Glutamatergic neuron (in vitro differentiated cells): Measurements from ENCODE around the gene CNEP1R1. TPM values are rescaled to one million over a fixed set of nuclear protein-coding genes. Genes with fewer than 3 reads are reported as not detected.
A peak's percentile ranks its signal among the peaks of the same experiment; 100 is the strongest.

Source experiments
- DNase-seq: peaks from one replicate; pipeline ENCODE4 v3.0.0; 2022
- H3K27ac Mint-ChIP-seq: one replicate; pipeline ENCODE4 v1.8.0; 2020; ENCODE audit warnings: mild to moderate bottlenecking, mixed read lengths, inconsistent platforms; ENCODE audit not compliant: unreplicated experiment
- H3K27me3 Mint-ChIP-seq: one replicate; pipeline ENCODE4 v1.8.0; 2020; ENCODE audit warnings: mild to moderate bottlenecking, moderate library complexity, mixed read lengths, inconsistent platforms; ENCODE audit not compliant: unreplicated experiment
- H3K36me3 Mint-ChIP-seq: one replicate; pipeline ENCODE4 v1.8.0; 2020; ENCODE audit warnings: mild to moderate bottlenecking, mixed read lengths, inconsistent platforms; ENCODE audit not compliant: unreplicated experiment
- H3K4me1 Mint-ChIP-seq: one replicate; pipeline ENCODE4 v1.8.0; 2020; ENCODE audit warnings: mild to moderate bottlenecking, low read depth, mixed read lengths, inconsistent platforms; ENCODE audit not compliant: unreplicated experiment
- H3K4me3 Mint-ChIP-seq: one replicate; pipeline ENCODE4 v1.8.0; 2020; ENCODE audit warnings: mild to moderate bottlenecking, mixed read lengths, inconsistent platforms; ENCODE audit not compliant: unreplicated experiment
- H3K9me3 Mint-ChIP-seq: one replicate; pipeline ENCODE4 v1.8.0; 2020; ENCODE audit warnings: mild to moderate bottlenecking, moderate library complexity, mixed read lengths, inconsistent platforms; ENCODE audit not compliant: unreplicated experiment
- total RNA-seq: library from RNA; stranded (reverse); fragmentation: NEBNext Ultra II Directional; extraction: Animal tissue kit (Norgen Biotek cat#: 25700); gene quantifications from one replicate; pipeline ENCODE4 v1.2.1, GENCODE V29; 2021; ENCODE audit not compliant: unreplicated experiment
- TF ChIP-seq, protein P1 (sequence below): fragments of 200-600 bp; sonication (generic); IDR thresholded peaks from one replicate; pipeline ENCODE4 v1.5.0; 2021; ENCODE audit not compliant: partially characterized antibody, unreplicated experiment

CNEP1R1 gene
- total RNA-seq, 1 donor from 2014 or later, result 15.0 TPM

DNA sequence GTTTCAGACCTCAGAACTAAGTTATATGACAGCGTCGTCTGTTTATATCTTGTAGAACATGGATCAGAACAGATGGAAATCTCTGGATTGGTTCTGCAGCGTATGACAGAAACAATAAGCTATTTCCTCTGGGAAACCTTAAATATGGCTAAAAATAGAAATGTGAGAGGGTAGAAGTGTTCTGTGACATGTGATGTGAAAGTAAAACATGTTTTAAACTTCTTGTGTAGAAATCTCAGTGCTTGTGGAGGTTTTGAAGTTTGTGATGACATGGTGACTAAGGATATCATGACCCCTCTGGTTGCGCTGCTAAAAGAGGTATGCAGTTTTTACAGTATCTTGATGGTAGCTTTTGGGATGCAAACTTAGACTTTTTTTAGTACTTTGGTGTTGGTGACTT is 43.5 kb downstream of the CNEP1R1 start:
- H3K4me3 Mint-ChIP-seq, result peak overlapping the region; percentile 98
- H3K9me3 Mint-ChIP-seq, result peaks cover 10% of the 10 kb centered on the region
- H3K4me1 Mint-ChIP-seq, result peaks cover 30% of the 10 kb centered on the region
- peaks cover 10% of the 10 kb centered on the region for H3K27me3 Mint-ChIP-seq
- no peak for DNase-seq
- TF ChIP-seq, protein P1, sequence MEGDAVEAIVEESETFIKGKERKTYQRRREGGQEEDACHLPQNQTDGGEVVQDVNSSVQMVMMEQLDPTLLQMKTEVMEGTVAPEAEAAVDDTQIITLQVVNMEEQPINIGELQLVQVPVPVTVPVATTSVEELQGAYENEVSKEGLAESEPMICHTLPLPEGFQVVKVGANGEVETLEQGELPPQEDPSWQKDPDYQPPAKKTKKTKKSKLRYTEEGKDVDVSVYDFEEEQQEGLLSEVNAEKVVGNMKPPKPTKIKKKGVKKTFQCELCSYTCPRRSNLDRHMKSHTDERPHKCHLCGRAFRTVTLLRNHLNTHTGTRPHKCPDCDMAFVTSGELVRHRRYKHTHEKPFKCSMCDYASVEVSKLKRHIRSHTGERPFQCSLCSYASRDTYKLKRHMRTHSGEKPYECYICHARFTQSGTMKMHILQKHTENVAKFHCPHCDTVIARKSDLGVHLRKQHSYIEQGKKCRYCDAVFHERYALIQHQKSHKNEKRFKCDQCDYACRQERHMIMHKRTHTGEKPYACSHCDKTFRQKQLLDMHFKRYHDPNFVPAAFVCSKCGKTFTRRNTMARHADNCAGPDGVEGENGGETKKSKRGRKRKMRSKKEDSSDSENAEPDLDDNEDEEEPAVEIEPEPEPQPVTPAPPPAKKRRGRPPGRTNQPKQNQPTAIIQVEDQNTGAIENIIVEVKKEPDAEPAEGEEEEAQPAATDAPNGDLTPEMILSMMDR, result no peak
- no peaks in the 10 kb centered on the region for H3K36me3 Mint-ChIP-seq
- no peak overlapping the region for H3K27ac Mint-ChIP-seq

DNA sequence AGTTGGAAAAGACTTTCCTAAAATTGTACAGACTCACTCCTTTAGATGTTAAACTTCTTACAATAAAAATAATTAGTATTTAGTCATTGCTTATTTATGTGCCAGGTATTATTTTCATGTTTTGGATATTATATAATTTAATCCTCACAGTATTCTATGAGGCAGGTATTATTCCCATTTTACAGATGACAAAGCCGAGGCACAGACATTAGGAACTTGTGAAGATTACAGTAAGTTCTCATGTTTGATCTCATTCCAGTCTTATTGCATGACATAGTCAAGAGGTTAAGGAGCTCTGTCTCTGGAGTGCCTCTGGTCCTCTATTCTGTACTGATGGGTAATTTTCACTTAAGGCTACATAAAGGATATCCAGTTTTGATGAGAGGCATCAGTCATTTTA is 44.0 kb downstream of the CNEP1R1 start:
- TF ChIP-seq, protein P1, result no peak
- Mint-ChIP-seq H3K4me1 (peaks cover 32% of the 10 kb centered on the region), H3K9me3 (peaks cover 10% of the 10 kb centered on the region), H3K27ac (no peak overlapping the region), H3K27me3 (peaks cover 10% of the 10 kb centered on the region), H3K36me3 (no peaks in the 10 kb centered on the region), H3K4me3 (peak overlapping the region; percentile 98)
- no peak for DNase-seq

- H3K27me3 Mint-ChIP-seq, result peaks cover 6% of the 10 kb centered on the region
- H3K4me1 Mint-ChIP-seq, result peaks cover 32% of the 10 kb centered on the region
- H3K36me3 Mint-ChIP-seq, result no peaks in the 10 kb centered on the region
- TF ChIP-seq, protein P1, result no peak
- no peak overlapping the region for H3K4me3 Mint-ChIP-seq
- H3K27ac Mint-ChIP-seq, result no peak overlapping the region
- H3K9me3 Mint-ChIP-seq, result peaks cover 7% of the 10 kb centered on the region
- DNase-seq, result no peak
These were observed 46.1 kb downstream of the CNEP1R1 start for GRCh38 chr16:50071075-50071671.

DNA sequence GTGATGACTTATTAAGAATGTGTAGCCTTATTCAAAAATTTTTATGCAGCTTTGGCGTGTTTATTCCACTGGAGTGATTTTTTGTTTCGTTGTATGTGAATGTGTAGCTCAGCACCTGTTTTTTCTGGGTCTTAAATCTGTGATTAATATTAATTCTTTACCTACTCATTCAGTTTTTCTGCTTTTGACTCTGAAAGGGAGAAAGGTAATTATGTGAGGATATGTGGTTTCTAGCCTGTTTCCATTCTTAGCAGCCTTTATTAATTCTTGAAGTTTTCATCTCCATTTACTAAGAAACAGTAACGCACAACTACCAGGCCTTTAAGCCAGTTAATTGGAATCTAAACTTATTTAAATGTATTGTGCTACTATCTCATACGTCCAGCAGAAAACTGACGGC is 47.7 kb downstream of the CNEP1R1 start:
- TF ChIP-seq, protein P1, result no peak
- Mint-ChIP-seq H3K36me3 (no peaks in the 10 kb centered on the region), H3K9me3 (no peaks in the 10 kb centered on the region), H3K27me3 (peaks cover 2% of the 10 kb centered on the region), H3K4me1 (peaks cover 23% of the 10 kb centered on the region), H3K27ac (peak overlapping the region; percentile 69), H3K4me3 (no peak overlapping the region)
- DNase-seq, result no peak

GRCh38 chr16:50079397-50080140 is 54.5 kb downstream of the CNEP1R1 start:
- H3K9me3 Mint-ChIP-seq, result no peaks in the 10 kb centered on the region
- TF ChIP-seq, protein P1, result no peak
- H3K4me3 Mint-ChIP-seq, result no peak overlapping the region
- no peak overlapping the region for H3K27ac Mint-ChIP-seq
- H3K36me3 Mint-ChIP-seq, result peaks cover 7% of the 10 kb centered on the region
- H3K4me1 Mint-ChIP-seq, result no peaks in the 10 kb centered on the region
- no peak for DNase-seq
- peaks cover 3% of the 10 kb centered on the region for H3K27me3 Mint-ChIP-seq
